SK-N-SH (cell line): Measurements from ENCODE around the gene TTC17. TPM values are rescaled to one million over a fixed set of nuclear protein-coding genes. Genes with fewer than 3 reads are reported as not detected.
"Not testable (repeated sequence)": the region's sequence is repeated elsewhere in the genome, so short reads cannot be mapped to it uniquely, and the experiment has no call there.

Source experiments
- CTCF ChIA-PET: fragments of 300-600, 350-600 bp; formaldehyde crosslinking; extraction: SDS; loops from one replicate; lab custom pipeline; 2021; lab: Yijun Ruan, JAX
- POLR2A ChIA-PET: fragments of 350-600 bp; sonication (Branson Sonifier 250); formaldehyde crosslinking; extraction: SDS; loops from one replicate; lab custom pipeline; 2020; ENCODE audit warnings: antibody characterized with exemption, inconsistent platforms; lab: Yijun Ruan, JAX
- DNase-seq: peaks from one replicate; pipeline ENCODE4 v3.0.0; 2012
- H2AFZ ChIP-seq: fragments of 200-600 bp; sonication (generic); 2 replicates; pipeline ENCODE4 v1.8.1; 2016; ENCODE audit warnings: antibody characterized with exemption, mild to moderate bottlenecking, low read depth
- H3F3A ChIP-seq: fragments of 200-600 bp; sonication (generic); replicated peaks from 2 replicates; pipeline ENCODE3; 2016; ENCODE audit warnings: antibody characterized with exemption, mild to moderate bottlenecking; ENCODE audit not compliant: insufficient read depth
- H3K27ac ChIP-seq, 2 experiments: fragments of 200-500 bp in 1 of 2; fragments of 200-600 bp in 1 of 2; sonication (Bioruptor generic) in 1 of 2; sonication (generic), shearing (Covaris generic) in 1 of 2; 2 replicates each; pipeline versions ENCODE4 v1.5.1 to v1.6.1; 2014 to 2016; ENCODE audit warnings: low read depth in 2 of 2, inconsistent platforms in 1 of 2, low read length in 1 of 2, mild to moderate bottlenecking in 1 of 2, mixed read lengths in 1 of 2
- H3K27me3 ChIP-seq: fragments of 200-600 bp; sonication (generic), shearing (Covaris generic); 2 replicates; pipeline ENCODE4 v1.6.1; 2016; ENCODE audit warnings: mixed run types; ENCODE audit not compliant: insufficient read depth
- H3K36me3 ChIP-seq, 2 experiments: fragments of 200-500 bp in 1 of 2; fragments of 200-600 bp in 1 of 2; sonication (Bioruptor generic) in 1 of 2; sonication (generic) in 1 of 2; replicated peaks in 1 of 2; 2 replicates each; pipeline versions ENCODE3 to v1.5.1; 2014 to 2016; ENCODE audit warnings: low read length in 1 of 2, mild to moderate bottlenecking in 1 of 2; ENCODE audit not compliant: insufficient read depth in 2 of 2, control insufficient read depth in 1 of 2
- H3K4me1 ChIP-seq, 2 experiments: fragments of 200-500 bp in 1 of 2; fragments of 200-600 bp in 1 of 2; sonication (Bioruptor generic) in 1 of 2; sonication (generic), shearing (Covaris generic) in 1 of 2; 2 replicates each; pipeline versions ENCODE4 v1.5.1 to v1.6.1; 2014 to 2016; ENCODE audit warnings: low read depth in 1 of 2, low read length in 1 of 2, mixed run types in 1 of 2; ENCODE audit not compliant: insufficient read depth in 2 of 2, control insufficient read depth in 1 of 2
- H3K4me2 ChIP-seq: fragments of 200-600 bp; sonication (generic), shearing (Covaris generic); 2 replicates; pipeline ENCODE4 v1.6.1; 2017; ENCODE audit warnings: mixed run types
- H3K4me3 ChIP-seq, 2 experiments: fragments of 200-500 bp in 1 of 2; fragments of 200-600 bp in 1 of 2; sonication (Bioruptor generic) in 1 of 2; sonication (generic), shearing (Covaris generic) in 1 of 2; 2 replicates each; pipeline versions ENCODE4 v1.5.1 to v1.8.1; 2014 to 2016; ENCODE audit warnings: low read depth in 2 of 2, inconsistent platforms in 1 of 2, low read length in 1 of 2, mild to moderate bottlenecking in 1 of 2, mixed read lengths in 1 of 2, moderate library complexity in 1 of 2
- H3K79me2 ChIP-seq: fragments of 200-600 bp; sonication (generic); 2 replicates; pipeline ENCODE4 v1.8.1; 2017; ENCODE audit warnings: mild to moderate bottlenecking; ENCODE audit not compliant: insufficient read depth
- H3K9ac ChIP-seq: fragments of 200-600 bp; sonication (generic); 2 replicates; pipeline ENCODE4 v1.6.1; 2017; ENCODE audit warnings: mixed run types
- H3K9me2 ChIP-seq: fragments of 200-600 bp; sonication (generic); 2 replicates; pipeline ENCODE4 v1.6.1; 2017; ENCODE audit warnings: mixed run types
- H3K9me3 ChIP-seq: fragments of 200-600 bp; sonication (generic); 2 replicates; pipeline ENCODE4 v1.6.1; 2017; ENCODE audit warnings: mixed run types, mild to moderate bottlenecking, moderate library complexity
- H4K20me1 ChIP-seq: fragments of 200-600 bp; sonication (generic); 2 replicates; pipeline ENCODE4 v1.6.1; 2017; ENCODE audit warnings: mild to moderate bottlenecking, mixed run types; ENCODE audit not compliant: insufficient read depth
- EZH2phosphoT487 ChIP-seq: fragments of 200-600 bp; sonication (generic); IDR thresholded peaks from 2 replicates; pipeline ENCODE4 v1.6.1; 2017; ENCODE audit warnings: low read depth, mixed run types, mild to moderate bottlenecking, antibody characterized with exemption, moderate library complexity, borderline replicate concordance
- FOSL2 ChIP-seq: IDR thresholded peaks from 2 replicates; pipeline ENCODE4 v1.4.0; 2012; ENCODE audit warnings: low read depth, mild to moderate bottlenecking, moderate library complexity, borderline replicate concordance
- FOXJ3 ChIP-seq: sonication (generic); formaldehyde crosslinking; IDR thresholded peaks from 2 replicates; pipeline ENCODE4 v1.5.1; 2020; ENCODE audit warnings: mild to moderate bottlenecking, missing genetic modification reagents
- GABPA ChIP-seq: IDR thresholded peaks from 2 replicates; pipeline ENCODE4 v1.4.0; 2012; ENCODE audit warnings: low read depth, mild to moderate bottlenecking
- JUND ChIP-seq: IDR thresholded peaks from 2 replicates; pipeline ENCODE4 v1.4.0; 2012
- MXI1 ChIP-seq: IDR thresholded peaks from 2 replicates; pipeline ENCODE4 v1.6.1; 2012; ENCODE audit warnings: mild to moderate bottlenecking, low read depth, low read length, improper control_type of control experiment
- NFIC ChIP-seq: IDR thresholded peaks from 2 replicates; pipeline ENCODE4 v1.4.0; 2012; ENCODE audit warnings: borderline replicate concordance
- NRF1 ChIP-seq: IDR thresholded peaks from 2 replicates; pipeline ENCODE4 v1.6.1; 2012; ENCODE audit warnings: low read depth, mild to moderate bottlenecking, low read length
- POLR2AphosphoS5 ChIP-seq: IDR thresholded peaks from 2 replicates; pipeline ENCODE4 v1.6.1; 2012; ENCODE audit warnings: low read depth, low read length
- SMC3 ChIP-seq: IDR thresholded peaks from 2 replicates; pipeline ENCODE4 v1.6.1; 2012; ENCODE audit warnings: low read depth, low read length, improper control_type of control experiment
- TCF12 ChIP-seq: IDR thresholded peaks from 2 replicates; pipeline ENCODE4 v1.4.0; 2012
- USF1 ChIP-seq: IDR thresholded peaks from 2 replicates; pipeline ENCODE4 v1.4.0; 2012; ENCODE audit warnings: low read depth, borderline replicate concordance
- YY1 ChIP-seq: IDR thresholded peaks from 2 replicates; pipeline ENCODE4 v1.4.0; 2012; ENCODE audit warnings: low read depth, mild to moderate bottlenecking
- WGBS: methylation state at CpG from one replicate; pipeline ENCODE4 v1.1.6; 2017; ENCODE audit warnings: low lambda C conversion rate; 5-methylcytosine and 5-hydroxymethylcytosine counted together
- polyA plus RNA-seq, 3 experiments: library from polyadenylated mRNA; depleted of rRNA; stranded (reverse); fragments of >200 nt; gene quantifications; 2 replicates each; pipeline ENCODE4 v1.2.3, GENCODE V29; 2012
- TF ChIP-seq, protein P1 (sequence below): fragments of 150-350 bp; IDR thresholded peaks from 2 replicates; pipeline ENCODE4 v1.6.1; 2016; ENCODE audit warnings: mild to moderate bottlenecking, low read depth, low read length
- TF ChIP-seq, protein P2 (sequence below): fragments of 200-600 bp; sonication (generic); IDR thresholded peaks from 2 replicates; pipeline ENCODE4 v1.6.1; 2017; ENCODE audit warnings: antibody characterized with exemption, mild to moderate bottlenecking, moderate library complexity

TTC17 gene
- polyA plus RNA-seq, 1 of the 3 experiments (the other 2 are of a cell fraction): 66.0 TPM

- no peak for TF ChIP-seq FOXJ3
- no peak for TF ChIP-seq EZH2phosphoT487
- no peak for TF ChIP-seq POLR2AphosphoS5
- peak; percentile 85 for TF ChIP-seq NFIC
- TF ChIP-seq USF1: no peak
- TF ChIP-seq NRF1: no peak
- no peak for TF ChIP-seq TCF12
- no peak for TF ChIP-seq SMC3
- TF ChIP-seq FOSL2: peak; percentile 73; the same call in 1 of the 2 replicates
- TF ChIP-seq, all 33 proteins: peak for 4
Observed at GRCh38 chr11:43327987-43328386, 30.7 kb upstream of the TTC17 start (continued).

GRCh38 chr11:43328482-43328881, 30.2 kb upstream of the TTC17 start:
- Histone ChIP-seq H3K9ac (no peak overlapping the region), H2AFZ (no peak overlapping the region), H3K79me2 (peaks cover 5% of the 10 kb centered on the region; the same call in 1 of the 2 replicates), H3F3A (peaks cover 13% of the 10 kb centered on the region)
- ChIA-PET POLR2A (no interaction called here), CTCF (interaction anchor here (1.1 to 1.6 kb wide), 2 partner anchors 46 to 87 kb away, joined by 3 to 4 read pairs; no protein-coding TSS in a partner anchor)
- TF ChIP-seq GABPA (no peak), JUND (no peak)
- TF ChIP-seq, all 33 proteins: peak for 0
- H3K4me2 ChIP-seq: no peak overlapping the region
- H4K20me1 ChIP-seq: peaks cover 7% of the 10 kb centered on the region; the same call in 1 of the 2 replicates
- 95% methylated on average over 2 of the region's 2 CpGs for WGBS
- peaks cover 82 to 91% of the 10 kb centered on the region in 2 experiments for H3K36me3 ChIP-seq
- no peaks in the 10 kb centered on the region for H3K9me2 ChIP-seq
- no peak overlapping the region for H3K4me3 ChIP-seq
- no peaks in the 10 kb centered on the region for H3K9me3 ChIP-seq
- DNase-seq: no peak
- H3K27ac ChIP-seq: peak overlapping the region in 1 of 2 experiments; percentile 66; a peak in 2 of 4 replicates
- no peaks in the 10 kb centered on the region; a peak in 1 of 4 replicates for H3K4me1 ChIP-seq
- H3K27me3 ChIP-seq: no peaks in the 10 kb centered on the region

DNA sequence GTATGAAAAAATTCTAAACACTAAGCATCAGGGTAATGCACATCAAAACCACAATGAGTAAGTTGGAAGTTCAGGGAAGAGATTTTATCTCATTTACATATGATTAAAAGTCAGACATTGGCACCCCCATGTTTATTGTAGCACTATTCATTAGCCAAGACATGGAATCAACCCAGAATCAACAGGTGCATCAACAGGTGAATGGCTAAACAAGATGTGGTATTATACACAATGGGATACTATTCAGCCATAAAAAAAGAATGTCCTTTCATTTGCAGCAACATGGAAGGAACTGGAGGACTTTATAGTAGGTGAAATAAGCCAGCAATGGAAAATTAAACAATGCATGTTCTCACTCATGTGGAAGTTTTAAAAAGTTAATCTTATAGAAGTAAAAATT, 17.6 kb upstream of the TTC17 start:
- no peak for DNase-seq
- CTCF ChIA-PET: no interaction called here
- Histone ChIP-seq H3K9me3 (no peaks in the 10 kb centered on the region), H3K27ac (no peak overlapping the region), H3K27me3 (no peaks in the 10 kb centered on the region), H4K20me1 (no peaks in the 10 kb centered on the region), H3K9me2 (no peaks in the 10 kb centered on the region), H2AFZ (no peak overlapping the region), H3K79me2 (no peaks in the 10 kb centered on the region), H3K36me3 (peaks cover 35 to 51% of the 10 kb centered on the region in 2 experiments), H3K9ac (no peak overlapping the region), H3K4me1 (no peaks in the 10 kb centered on the region), H3K4me2 (no peak overlapping the region), H3K4me3 (no peak overlapping the region), H3F3A (peaks cover 4% of the 10 kb centered on the region)
- POLR2A ChIA-PET: no interaction called here
- TF ChIP-seq NFIC: no peak
- no peak for TF ChIP-seq EZH2phosphoT487
- TF ChIP-seq, protein P1, sequence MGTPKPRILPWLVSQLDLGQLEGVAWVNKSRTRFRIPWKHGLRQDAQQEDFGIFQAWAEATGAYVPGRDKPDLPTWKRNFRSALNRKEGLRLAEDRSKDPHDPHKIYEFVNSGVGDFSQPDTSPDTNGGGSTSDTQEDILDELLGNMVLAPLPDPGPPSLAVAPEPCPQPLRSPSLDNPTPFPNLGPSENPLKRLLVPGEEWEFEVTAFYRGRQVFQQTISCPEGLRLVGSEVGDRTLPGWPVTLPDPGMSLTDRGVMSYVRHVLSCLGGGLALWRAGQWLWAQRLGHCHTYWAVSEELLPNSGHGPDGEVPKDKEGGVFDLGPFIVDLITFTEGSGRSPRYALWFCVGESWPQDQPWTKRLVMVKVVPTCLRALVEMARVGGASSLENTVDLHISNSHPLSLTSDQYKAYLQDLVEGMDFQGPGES: no peak
- TF ChIP-seq, protein P2, sequence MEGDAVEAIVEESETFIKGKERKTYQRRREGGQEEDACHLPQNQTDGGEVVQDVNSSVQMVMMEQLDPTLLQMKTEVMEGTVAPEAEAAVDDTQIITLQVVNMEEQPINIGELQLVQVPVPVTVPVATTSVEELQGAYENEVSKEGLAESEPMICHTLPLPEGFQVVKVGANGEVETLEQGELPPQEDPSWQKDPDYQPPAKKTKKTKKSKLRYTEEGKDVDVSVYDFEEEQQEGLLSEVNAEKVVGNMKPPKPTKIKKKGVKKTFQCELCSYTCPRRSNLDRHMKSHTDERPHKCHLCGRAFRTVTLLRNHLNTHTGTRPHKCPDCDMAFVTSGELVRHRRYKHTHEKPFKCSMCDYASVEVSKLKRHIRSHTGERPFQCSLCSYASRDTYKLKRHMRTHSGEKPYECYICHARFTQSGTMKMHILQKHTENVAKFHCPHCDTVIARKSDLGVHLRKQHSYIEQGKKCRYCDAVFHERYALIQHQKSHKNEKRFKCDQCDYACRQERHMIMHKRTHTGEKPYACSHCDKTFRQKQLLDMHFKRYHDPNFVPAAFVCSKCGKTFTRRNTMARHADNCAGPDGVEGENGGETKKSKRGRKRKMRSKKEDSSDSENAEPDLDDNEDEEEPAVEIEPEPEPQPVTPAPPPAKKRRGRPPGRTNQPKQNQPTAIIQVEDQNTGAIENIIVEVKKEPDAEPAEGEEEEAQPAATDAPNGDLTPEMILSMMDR: no peak
- no peak for TF ChIP-seq MXI1
- TF ChIP-seq YY1: no peak

GRCh38 chr11:43351426-43351825, 7.3 kb upstream of the TTC17 start:
- H3K79me2 ChIP-seq, H3F3A ChIP-seq, H3K4me2 ChIP-seq, H3K27me3 ChIP-seq, POLR2A ChIA-PET, H2AFZ ChIP-seq, H4K20me1 ChIP-seq, H3K4me1 ChIP-seq, DNase-seq, H3K36me3 ChIP-seq, H3K9me2 ChIP-seq, H3K9me3 ChIP-seq, H3K27ac ChIP-seq, CTCF ChIA-PET, H3K9ac ChIP-seq, H3K4me3 ChIP-seq: not testable (repeated sequence)
- no CpG with 5 or more reads among the region's 17 CpGs for WGBS
